ENCODE measurements around the gene DSCAML1.

Gene DSCAML1

GRCh38 chr11:117837791-117838190 lies 40.8 kb upstream of the DSCAML1 start:
- Histone ChIP-seq H3K36me3 (ENCODE audit: control insufficient read depth, insufficient read depth, low read length) (no peaks in the 10 kb centered on the region), H3K9ac (ENCODE audit: low read length) (peak overlapping the region; percentile 5), H3K27ac (ENCODE audit: low read depth, low read length) (no peak overlapping the region), H3K27me3 (ENCODE audit: control insufficient read depth, insufficient read depth, low read length) (no peaks in the 10 kb centered on the region; the same call in 1 of the 2 replicates), H3K4me1 (ENCODE audit: control insufficient read depth, insufficient read depth, low read length) (peaks cover 16% of the 10 kb centered on the region), H3K4me3 (ENCODE audit: low read depth, low read length) (no peak overlapping the region), H3K9me3 (ENCODE audit: control insufficient read depth, insufficient read depth, low read depth, low read length) (no peaks in the 10 kb centered on the region)

- Histone ChIP-seq H3K27ac (ENCODE audit: low read depth, low read length) (no peak overlapping the region), H3K27me3 (ENCODE audit: control insufficient read depth, insufficient read depth, low read length) (no peaks in the 10 kb centered on the region; the same call in 1 of the 2 replicates), H3K4me1 (ENCODE audit: control insufficient read depth, insufficient read depth, low read length) (peaks cover 16% of the 10 kb centered on the region), H3K36me3 (ENCODE audit: control insufficient read depth, insufficient read depth, low read length) (no peaks in the 10 kb centered on the region), H3K9ac (ENCODE audit: low read length) (no peak overlapping the region), H3K4me3 (ENCODE audit: low read depth, low read length) (no peak overlapping the region), H3K9me3 (ENCODE audit: control insufficient read depth, insufficient read depth, low read depth, low read length) (no peaks in the 10 kb centered on the region)
Measured at GRCh38 chr11:117837070-117837776, 40.2 kb upstream of the DSCAML1 start.

- Histone ChIP-seq H3K9ac (ENCODE audit: low read length) (no peak overlapping the region), H3K9me3 (ENCODE audit: control insufficient read depth, insufficient read depth, low read depth, low read length) (no peaks in the 10 kb centered on the region), H3K4me3 (ENCODE audit: low read depth, low read length) (no peak overlapping the region), H3K4me1 (ENCODE audit: control insufficient read depth, insufficient read depth, low read length) (peaks cover 20% of the 10 kb centered on the region), H3K27ac (ENCODE audit: low read depth, low read length) (no peak overlapping the region), H3K36me3 (ENCODE audit: control insufficient read depth, insufficient read depth, low read length) (no peaks in the 10 kb centered on the region), H3K27me3 (ENCODE audit: control insufficient read depth, insufficient read depth, low read length) (no peaks in the 10 kb centered on the region; the same call in 1 of the 2 replicates)
Measured at GRCh38 chr11:117836077-117836960, 39.3 kb upstream of the DSCAML1 start.

GRCh38 chr11:117835576-117835975 lies 38.6 kb upstream of the DSCAML1 start:
- H3K4me1 ChIP-seq (ENCODE audit: control insufficient read depth, insufficient read depth, low read length), result peaks cover 28% of the 10 kb centered on the region
- H3K4me3 ChIP-seq (ENCODE audit: low read depth, low read length), result no peak overlapping the region
- no peak overlapping the region for H3K27ac ChIP-seq (ENCODE audit: low read depth, low read length)
- H3K9me3 ChIP-seq (ENCODE audit: control insufficient read depth, insufficient read depth, low read depth, low read length), result no peaks in the 10 kb centered on the region
- no peak overlapping the region for H3K9ac ChIP-seq (ENCODE audit: low read length)
- H3K27me3 ChIP-seq (ENCODE audit: control insufficient read depth, insufficient read depth, low read length), result no peaks in the 10 kb centered on the region; the same call in 1 of the 2 replicates
- H3K36me3 ChIP-seq (ENCODE audit: control insufficient read depth, insufficient read depth, low read length), result no peaks in the 10 kb centered on the region

GRCh38 chr11:117834838-117835443 lies 37.9 kb upstream of the DSCAML1 start:
- no peaks in the 10 kb centered on the region for H3K36me3 ChIP-seq (ENCODE audit: control insufficient read depth, insufficient read depth, low read length)

GRCh38 chr11:117834068-117834810 lies 37.2 kb upstream of the DSCAML1 start:
- H3K4me1 ChIP-seq (ENCODE audit: control insufficient read depth, insufficient read depth, low read length), result peaks cover 34% of the 10 kb centered on the region
- no peak overlapping the region for H3K27ac ChIP-seq (ENCODE audit: low read depth, low read length)
- H3K27me3 ChIP-seq (ENCODE audit: control insufficient read depth, insufficient read depth, low read length), result no peaks in the 10 kb centered on the region; the same call in 1 of the 2 replicates

More at GRCh38 chr11:117834838-117835443, 37.9 kb upstream of the DSCAML1 start:
- H3K4me3 ChIP-seq (ENCODE audit: low read depth, low read length), result no peak overlapping the region
- no peaks in the 10 kb centered on the region; the same call in 1 of the 2 replicates for H3K27me3 ChIP-seq (ENCODE audit: control insufficient read depth, insufficient read depth, low read length)
- H3K4me1 ChIP-seq (ENCODE audit: control insufficient read depth, insufficient read depth, low read length), result peaks cover 33% of the 10 kb centered on the region
- H3K27ac ChIP-seq (ENCODE audit: low read depth, low read length), result no peak overlapping the region
- no peak overlapping the region for H3K9ac ChIP-seq (ENCODE audit: low read length)
- H3K9me3 ChIP-seq (ENCODE audit: control insufficient read depth, insufficient read depth, low read depth, low read length), result no peaks in the 10 kb centered on the region

GRCh38 chr11:117833401-117833891 lies 36.4 kb upstream of the DSCAML1 start:
- peaks cover 42% of the 10 kb centered on the region for H3K4me1 ChIP-seq (ENCODE audit: control insufficient read depth, insufficient read depth, low read length)

More at GRCh38 chr11:117834068-117834810, 37.2 kb upstream of the DSCAML1 start:
- Histone ChIP-seq H3K4me3 (ENCODE audit: low read depth, low read length) (no peak overlapping the region), H3K9me3 (ENCODE audit: control insufficient read depth, insufficient read depth, low read depth, low read length) (no peaks in the 10 kb centered on the region), H3K36me3 (ENCODE audit: control insufficient read depth, insufficient read depth, low read length) (no peaks in the 10 kb centered on the region), H3K9ac (ENCODE audit: low read length) (no peak overlapping the region)

GRCh38 chr11:117832511-117832910 lies 35.5 kb upstream of the DSCAML1 start:
- peaks cover 39% of the 10 kb centered on the region for H3K4me1 ChIP-seq (ENCODE audit: control insufficient read depth, insufficient read depth, low read length)
- no peak overlapping the region for H3K4me3 ChIP-seq (ENCODE audit: low read depth, low read length)
- no peaks in the 10 kb centered on the region for H3K36me3 ChIP-seq (ENCODE audit: control insufficient read depth, insufficient read depth, low read length)
- no peak overlapping the region for H3K27ac ChIP-seq (ENCODE audit: low read depth, low read length)
- H3K27me3 ChIP-seq (ENCODE audit: control insufficient read depth, insufficient read depth, low read length), result no peaks in the 10 kb centered on the region; the same call in 1 of the 2 replicates
- no peaks in the 10 kb centered on the region for H3K9me3 ChIP-seq (ENCODE audit: control insufficient read depth, insufficient read depth, low read depth, low read length)
- no peak overlapping the region for H3K9ac ChIP-seq (ENCODE audit: low read length)

More at GRCh38 chr11:117833401-117833891, 36.4 kb upstream of the DSCAML1 start:
- Histone ChIP-seq H3K27me3 (ENCODE audit: control insufficient read depth, insufficient read depth, low read length) (no peaks in the 10 kb centered on the region; the same call in 1 of the 2 replicates), H3K4me3 (ENCODE audit: low read depth, low read length) (no peak overlapping the region), H3K36me3 (ENCODE audit: control insufficient read depth, insufficient read depth, low read length) (no peaks in the 10 kb centered on the region), H3K27ac (ENCODE audit: low read depth, low read length) (no peak overlapping the region), H3K9me3 (ENCODE audit: control insufficient read depth, insufficient read depth, low read depth, low read length) (no peaks in the 10 kb centered on the region), H3K9ac (ENCODE audit: low read length) (no peak overlapping the region)

GRCh38 chr11:117831661-117832415 lies 34.8 kb upstream of the DSCAML1 start:
- Histone ChIP-seq H3K36me3 (ENCODE audit: control insufficient read depth, insufficient read depth, low read length) (no peaks in the 10 kb centered on the region), H3K27ac (ENCODE audit: low read depth, low read length) (no peak overlapping the region), H3K9me3 (ENCODE audit: control insufficient read depth, insufficient read depth, low read depth, low read length) (no peaks in the 10 kb centered on the region), H3K4me3 (ENCODE audit: low read depth, low read length) (no peak overlapping the region), H3K4me1 (ENCODE audit: control insufficient read depth, insufficient read depth, low read length) (peaks cover 35% of the 10 kb centered on the region), H3K27me3 (ENCODE audit: control insufficient read depth, insufficient read depth, low read length) (no peaks in the 10 kb centered on the region; the same call in 1 of the 2 replicates), H3K9ac (ENCODE audit: low read length) (no peak overlapping the region)

Measured in HUES6 (cell line).